Measurements from ENCODE around the gene LUC7L2. TPM values are rescaled to one million over a fixed set of nuclear protein-coding genes. Genes with fewer than 3 reads are reported as not detected.

LUC7L2 gene
- total and polyA plus RNA-seq, 10 of the 15 experiments (the other 5 are each of a cell fraction or from before 2014, with no cell fraction given) = 31.7 to 98.7 (median 68.6) TPM

GRCh38 chr7:139339025-139339424, 20.7 kb upstream of the LUC7L2 start:
- CTCF ChIA-PET = interaction anchor here (0.8 to 1.6 kb wide), 6 partner anchors 8 to 452 kb away, joined by 3 to 5 read pairs (median 4); a partner anchor contains a TSS
- Histone ChIP-seq H3K9me3 (replicated peaks; ENCODE audit: control insufficient read depth, insufficient read depth, low read length) (peaks cover 5% of the 10 kb centered on the region), H4K20me1 (ENCODE audit: control insufficient read depth, insufficient read depth) (no peaks in the 10 kb centered on the region), H3K4me1 (ENCODE audit: control insufficient read depth, insufficient read depth, low read length) (no peaks in the 10 kb centered on the region), H2AFZ (ENCODE audit: control insufficient read depth, low read depth, low read length) (no peak overlapping the region), H3K27ac (ENCODE audit: control insufficient read depth, insufficient read depth) (no peak overlapping the region), H3K4me3 (0 out of 2 replicates have a peak overlapping the region, but pooled peaks have one; percentile 58), H3K79me2 (ENCODE audit: control insufficient read depth, insufficient read depth, low read length) (peaks cover 18% of the 10 kb centered on the region), H3K36me3 (ENCODE audit: control insufficient read depth in 2 of 2, insufficient read depth in 2 of 2, low read length in 1 of 2) (no peaks in the 10 kb centered on the region), H3K27me3 (replicated peaks in 1 of 2; ENCODE audit: control insufficient read depth in 2 of 2, insufficient read depth in 2 of 2, low read length in 1 of 2) (no peaks in the 10 kb centered on the region), H3K9ac (ENCODE audit: control insufficient read depth, insufficient read depth, low read length) (no peak overlapping the region), H3K4me2 (ENCODE audit: control insufficient read depth, insufficient read depth) (0 out of 2 replicates have a peak overlapping the region, but pooled peaks have one; percentile 57)
- WGBS (ENCODE audit: insufficient coverage, insufficient replicate concordance, low lambda C conversion rate, missing lambda C conversion rate) = 100% methylated on average over 2 of the region's 2 CpGs
- SMC1A ChIA-PET (ENCODE audit: uncharacterized antibody, unreplicated experiment) = interaction anchor here (1.9 to 2.2 kb wide), 2 partner anchors 10 to 21 kb away, joined by 7 to 9 read pairs; partner anchors contain the start of gene LUC7L2
- intact Hi-C loops (cut with micrococcal nuclease; ENCODE audit: unreplicated experiment) = no loop called here
- no TSS peak for BruUV-seq (replicated peaks)
- ATAC-seq = no peak
- POLR2A ChIA-PET = interaction anchor here (1.2 to 1.5 kb wide), 3 partner anchors 20 to 23 kb away, joined by 3 read pairs; partner anchors contain the start of gene LUC7L2
- no peak for FAIRE-seq
- RAD21 ChIA-PET (ENCODE audit: unreplicated experiment) = interaction anchor here (0.6 kb wide), 1 partner anchor 877 kb away, joined by 3 read pairs; no protein-coding TSS in a partner anchor
- in situ Hi-C loops (cut with MboI) = no loop called here
- DNase-seq (ENCODE audit: low read depth, low spot score) = no peak
- TF ChIP-seq BRCA1 (IDR thresholded peaks at IDR 0.05; ENCODE audit: low read depth, low read length) (no peak), CUX1 (IDR thresholded peaks at IDR 0.05; ENCODE audit: insufficient replicate concordance, low read depth, low read length) (no peak), E2F8 (IDR thresholded peaks at IDR 0.05; ENCODE audit: low read depth, partially characterized antibody) (no peak), NR2C2 (IDR thresholded peaks at IDR 0.05; ENCODE audit: borderline replicate concordance, control insufficient read depth, insufficient read length, low read depth) (no peak), SMC3 (IDR thresholded peaks at IDR 0.05; ENCODE audit: borderline replicate concordance, low read length) (no peak), SKIL (IDR thresholded peaks at IDR 0.05; ENCODE audit: low read depth, poor library complexity, severe bottlenecking) (no peak), TCF3 (IDR thresholded peaks at IDR 0.05; ENCODE audit: borderline replicate concordance, insufficient read depth, low read depth, low read length) (no peak), MEF2A (IDR thresholded peaks at IDR 0.05; ENCODE audit: insufficient read depth, low read depth, low read length) (no peak)
